Ovary (tissue), 3 donors: ENCODE measurements around the gene USP16.

Experiments
- POLR2A ChIP-seq: fragments of 450-650 bp; IDR thresholded peaks from one replicate; pipeline ENCODE4 v1.6.1; 2017; ENCODE audit warnings: antibody characterized with exemption, mild to moderate bottlenecking, moderate library complexity
- TF ChIP-seq, protein P1 (sequence below), 3 donors: fragments of 450-650 bp in 2 of 3; fragments of 200-600 bp in 1 of 3; IDR thresholded peaks; one replicate each; pipeline versions ENCODE4 v1.5.1 to v1.8.0; 2016 to 2022; ENCODE audit warnings: antibody characterized with exemption in 3 of 3, mild to moderate bottlenecking in 1 of 3
- donor health status: DM: no; HTN: no; CAD: no.

DNA sequence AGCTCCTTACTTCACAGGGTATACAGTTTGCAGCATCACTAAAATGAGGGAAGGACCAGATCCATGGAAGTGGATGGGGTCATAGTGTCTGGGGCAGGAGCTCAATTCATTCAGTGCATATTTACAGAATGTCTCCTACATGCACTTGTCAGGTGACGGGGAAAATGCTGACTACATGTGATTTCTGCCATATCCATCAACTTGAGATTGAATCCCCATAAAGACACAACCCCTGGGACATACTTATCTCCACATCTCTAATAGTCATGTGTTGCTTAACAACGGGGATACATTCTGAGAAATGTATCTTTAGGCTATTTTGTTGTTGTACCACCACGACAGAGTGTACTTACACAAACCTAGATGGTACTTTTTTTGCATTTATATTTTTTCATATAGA lies 17.3 kb upstream of the USP16 start:
- TF ChIP-seq, protein P1, sequence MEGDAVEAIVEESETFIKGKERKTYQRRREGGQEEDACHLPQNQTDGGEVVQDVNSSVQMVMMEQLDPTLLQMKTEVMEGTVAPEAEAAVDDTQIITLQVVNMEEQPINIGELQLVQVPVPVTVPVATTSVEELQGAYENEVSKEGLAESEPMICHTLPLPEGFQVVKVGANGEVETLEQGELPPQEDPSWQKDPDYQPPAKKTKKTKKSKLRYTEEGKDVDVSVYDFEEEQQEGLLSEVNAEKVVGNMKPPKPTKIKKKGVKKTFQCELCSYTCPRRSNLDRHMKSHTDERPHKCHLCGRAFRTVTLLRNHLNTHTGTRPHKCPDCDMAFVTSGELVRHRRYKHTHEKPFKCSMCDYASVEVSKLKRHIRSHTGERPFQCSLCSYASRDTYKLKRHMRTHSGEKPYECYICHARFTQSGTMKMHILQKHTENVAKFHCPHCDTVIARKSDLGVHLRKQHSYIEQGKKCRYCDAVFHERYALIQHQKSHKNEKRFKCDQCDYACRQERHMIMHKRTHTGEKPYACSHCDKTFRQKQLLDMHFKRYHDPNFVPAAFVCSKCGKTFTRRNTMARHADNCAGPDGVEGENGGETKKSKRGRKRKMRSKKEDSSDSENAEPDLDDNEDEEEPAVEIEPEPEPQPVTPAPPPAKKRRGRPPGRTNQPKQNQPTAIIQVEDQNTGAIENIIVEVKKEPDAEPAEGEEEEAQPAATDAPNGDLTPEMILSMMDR (IDR thresholded peaks at IDR 0.05) = no peak
- no peak for TF ChIP-seq POLR2A
